Cardiac fibroblast (primary cell): Measurements from ENCODE around the gene GRAMD1C.
A peak's percentile ranks its signal among the peaks of the same experiment; 100 is the strongest.

Source experiments
- DNase-seq, 2 donors: peaks; one replicate each; pipeline versions ENCODE4 v3.0.0 to v3.0.0-alpha.2; 2010; ENCODE audit warnings: low read depth in 2 of 2
- H3K4me3 ChIP-seq, 2 donors: replicated peaks in 1 of 2; 1 replicate in 1 of 2; 2 replicates in 1 of 2; pipeline ENCODE4 v1.5.1; 2011; ENCODE audit warnings: low read depth in 2 of 2, low read length in 2 of 2, mild to moderate bottlenecking in 2 of 2, moderate library complexity in 1 of 2
- CTCF ChIP-seq: IDR thresholded peaks from one replicate; pipeline ENCODE4 v1.5.1; 2011; ENCODE audit warnings: low read depth, mild to moderate bottlenecking, low read length, inconsistent platforms

GRAMD1C gene

GRCh38 chr3:113805249-113805648 is 33.3 kb upstream of the GRAMD1C start:
- no peak overlapping the region for H3K4me3 ChIP-seq
- TF ChIP-seq CTCF: no peak
- no peak for DNase-seq

GRCh38 chr3:113812854-113813253 is 25.7 kb upstream of the GRAMD1C start:
- DNase-seq: no peak
- TF ChIP-seq CTCF: no peak
- H3K4me3 ChIP-seq: no peak overlapping the region

GRCh38 chr3:113819866-113820265 is 18.7 kb upstream of the GRAMD1C start:
- TF ChIP-seq CTCF: no peak
- H3K4me3 ChIP-seq: no peak overlapping the region
- DNase-seq: no peak

- peak; percentile 11 to 29 for DNase-seq
- peak; percentile 43 for TF ChIP-seq CTCF
- H3K4me3 ChIP-seq: no peak overlapping the region
Measured at GRCh38 chr3:113825090-113825489, 13.5 kb upstream of the GRAMD1C start.

- H3K4me3 ChIP-seq: no peak overlapping the region
- DNase-seq: no peak
- TF ChIP-seq CTCF: no peak
Measured at GRCh38 chr3:113828600-113828999, 10.0 kb upstream of the GRAMD1C start.

GRCh38 chr3:113829576-113830354 is 8.8 kb upstream of the GRAMD1C start:
- H3K4me3 ChIP-seq: no peak overlapping the region
- TF ChIP-seq CTCF: no peak
- DNase-seq: peak; percentile 26 to 62

GRCh38 chr3:113831103-113831355 is 7.6 kb upstream of the GRAMD1C start:
- H3K4me3 ChIP-seq: no peak overlapping the region
- DNase-seq: no peak
- TF ChIP-seq CTCF: no peak
